Measurements from ENCODE around the gene HGD.
"Not testable (repeated sequence)": the region's sequence is repeated elsewhere in the genome, so short reads cannot be mapped to it uniquely, and the experiment has no call there.

HGD gene

GRCh38 chr3:120641696-120642246 lies 40.3 kb downstream of the HGD start:
- no peak for DNase-seq (ENCODE audit: low read depth in 2 of 2)
- no peak overlapping the region for H3K4me3 ChIP-seq (replicated peaks in 1 of 2; ENCODE audit: low read depth in 2 of 2, low read length in 2 of 2)
- TF ChIP-seq, protein P1, sequence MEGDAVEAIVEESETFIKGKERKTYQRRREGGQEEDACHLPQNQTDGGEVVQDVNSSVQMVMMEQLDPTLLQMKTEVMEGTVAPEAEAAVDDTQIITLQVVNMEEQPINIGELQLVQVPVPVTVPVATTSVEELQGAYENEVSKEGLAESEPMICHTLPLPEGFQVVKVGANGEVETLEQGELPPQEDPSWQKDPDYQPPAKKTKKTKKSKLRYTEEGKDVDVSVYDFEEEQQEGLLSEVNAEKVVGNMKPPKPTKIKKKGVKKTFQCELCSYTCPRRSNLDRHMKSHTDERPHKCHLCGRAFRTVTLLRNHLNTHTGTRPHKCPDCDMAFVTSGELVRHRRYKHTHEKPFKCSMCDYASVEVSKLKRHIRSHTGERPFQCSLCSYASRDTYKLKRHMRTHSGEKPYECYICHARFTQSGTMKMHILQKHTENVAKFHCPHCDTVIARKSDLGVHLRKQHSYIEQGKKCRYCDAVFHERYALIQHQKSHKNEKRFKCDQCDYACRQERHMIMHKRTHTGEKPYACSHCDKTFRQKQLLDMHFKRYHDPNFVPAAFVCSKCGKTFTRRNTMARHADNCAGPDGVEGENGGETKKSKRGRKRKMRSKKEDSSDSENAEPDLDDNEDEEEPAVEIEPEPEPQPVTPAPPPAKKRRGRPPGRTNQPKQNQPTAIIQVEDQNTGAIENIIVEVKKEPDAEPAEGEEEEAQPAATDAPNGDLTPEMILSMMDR (IDR thresholded peaks at IDR 0.05; ENCODE audit: low read depth, low read length) = no peak

DNA sequence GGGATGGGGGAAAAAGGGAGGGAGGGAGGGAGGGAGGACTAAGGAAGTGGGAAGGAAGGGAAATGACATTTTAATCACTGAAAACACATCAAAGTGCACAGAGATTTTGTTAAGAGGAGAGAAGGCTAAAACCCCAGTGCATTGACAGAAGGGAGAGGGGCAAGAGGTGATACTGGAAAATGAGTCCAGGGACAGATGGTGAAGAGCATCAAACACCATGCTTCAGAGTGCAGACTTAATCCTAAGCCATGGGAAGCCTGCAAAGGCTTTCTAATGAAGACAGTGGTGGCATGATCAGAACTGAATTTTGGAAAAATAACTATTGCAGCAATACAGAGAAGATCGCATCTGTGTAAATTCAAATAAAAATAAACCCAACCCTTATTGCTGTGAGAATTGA lies 41.8 kb downstream of the HGD start:
- TF ChIP-seq, protein P1 (IDR thresholded peaks at IDR 0.05; ENCODE audit: low read depth, low read length) = no peak
- no peak for DNase-seq (ENCODE audit: low read depth in 2 of 2)
- no peak overlapping the region for H3K4me3 ChIP-seq (replicated peaks in 1 of 2; ENCODE audit: low read depth in 2 of 2, low read length in 2 of 2)

GRCh38 chr3:120638820-120639219 lies 43.2 kb downstream of the HGD start:
- not testable (repeated sequence) for DNase-seq (ENCODE audit: low read depth in 2 of 2); H3K4me3 ChIP-seq (replicated peaks in 1 of 2; ENCODE audit: low read depth in 2 of 2, low read length in 2 of 2)

- TF ChIP-seq, protein P1 (IDR thresholded peaks at IDR 0.05; ENCODE audit: low read depth, low read length) = no peak
- no peak for DNase-seq (ENCODE audit: low read depth in 2 of 2)
These were observed 44.0 kb downstream of the HGD start for GRCh38 chr3:120637851-120638559.

GRCh38 chr3:120636795-120637401 lies 45.1 kb downstream of the HGD start:
- DNase-seq (ENCODE audit: low read depth in 2 of 2) = no peak
- TF ChIP-seq, protein P1 (IDR thresholded peaks at IDR 0.05; ENCODE audit: low read depth, low read length) = no peak
- H3K4me3 ChIP-seq (replicated peaks in 1 of 2; ENCODE audit: low read depth in 2 of 2, low read length in 2 of 2) = no peak overlapping the region

More at GRCh38 chr3:120637851-120638559, 44.0 kb downstream of the HGD start:
- no peak overlapping the region for H3K4me3 ChIP-seq (replicated peaks in 1 of 2; ENCODE audit: low read depth in 2 of 2, low read length in 2 of 2)

- TF ChIP-seq, protein P1 (IDR thresholded peaks at IDR 0.05; ENCODE audit: low read depth, low read length) = no peak
- no peak for DNase-seq (ENCODE audit: low read depth in 2 of 2)
- H3K4me3 ChIP-seq (replicated peaks in 1 of 2; ENCODE audit: low read depth in 2 of 2, low read length in 2 of 2) = no peak overlapping the region
These were observed 47.5 kb downstream of the HGD start for GRCh38 chr3:120634539-120634938.

- TF ChIP-seq, protein P1 (IDR thresholded peaks at IDR 0.05; ENCODE audit: low read depth, low read length) = no peak
- peak in 1 of 2 donors; percentile 11 for DNase-seq (ENCODE audit: low read depth in 2 of 2)
These were observed 56.9 kb downstream of the HGD start for GRCh38 chr3:120625159-120625586.

More at GRCh38 chr3:120625159-120625586, 56.9 kb downstream of the HGD start:
- H3K4me3 ChIP-seq (replicated peaks in 1 of 2; ENCODE audit: low read depth in 2 of 2, low read length in 2 of 2) = no peak overlapping the region
